Measurements from ENCODE around the gene FAM47E.

FAM47E gene, protein sequence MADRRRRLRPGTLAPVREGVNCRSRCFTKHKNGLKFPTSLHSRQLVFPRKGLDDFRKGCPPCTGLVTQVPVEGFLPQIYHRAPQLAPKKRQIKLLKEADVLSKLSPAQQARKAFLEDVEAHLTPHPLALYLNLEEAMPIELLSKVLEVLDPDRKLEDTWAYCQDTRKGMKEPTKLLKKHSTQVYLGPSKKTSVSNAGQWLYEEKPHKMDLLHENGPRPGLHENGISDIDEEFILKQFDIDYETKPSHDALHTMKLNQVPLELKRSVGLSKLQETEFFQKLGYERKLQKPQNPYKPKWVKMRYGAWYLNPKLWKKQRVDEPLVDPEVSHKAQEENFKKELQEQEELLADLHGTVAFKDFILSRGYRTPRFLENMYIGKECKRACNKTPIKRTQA
- total RNA-seq: 0 to 0.24 (median 0.18) reads per million in 4 experiments

DNA sequence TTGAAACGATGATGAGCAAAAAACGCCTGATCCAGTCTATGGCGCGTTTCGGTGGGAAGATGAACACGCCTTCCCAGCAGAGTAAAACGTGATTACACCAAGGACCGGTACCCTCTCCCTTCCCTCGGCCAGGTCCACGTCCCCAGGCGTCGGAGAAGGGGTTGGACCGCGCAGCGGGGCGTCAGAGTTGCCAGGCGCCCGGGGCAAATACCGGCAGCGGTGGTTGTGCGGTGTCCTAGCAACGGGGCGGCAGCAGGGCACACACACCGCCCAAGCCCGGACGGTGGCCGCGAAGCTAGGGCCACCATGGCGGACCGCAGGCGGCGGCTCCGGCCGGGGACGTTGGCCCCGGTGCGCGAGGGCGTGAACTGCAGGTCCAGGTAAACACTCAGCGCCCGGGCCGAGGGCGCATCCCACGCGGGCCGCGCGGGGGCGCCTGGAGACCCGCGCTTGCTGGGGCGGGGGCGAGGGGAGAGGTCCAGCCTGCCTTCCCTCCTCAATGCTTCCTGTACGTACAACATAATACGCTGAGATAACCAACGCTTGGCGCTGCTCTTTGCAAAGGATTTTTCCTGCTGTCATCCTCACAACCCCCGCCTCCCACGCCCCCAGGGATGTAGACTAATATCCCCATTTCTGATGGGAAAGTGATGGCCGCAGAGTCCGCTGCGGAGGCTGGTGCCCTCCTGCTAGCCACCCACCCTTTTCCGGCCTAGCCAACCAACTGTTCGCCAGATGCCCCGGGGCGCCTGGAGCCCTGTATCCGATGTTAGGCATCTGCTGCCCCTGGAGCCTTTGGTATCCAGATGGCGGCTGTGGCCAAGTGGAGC lies at the start of gene FAM47E:
FAM47E (plus strand) TSS at position 281 of the 830 bp plus-strand sequence; CDS start at position 307, 26 bp downstream.
- DNase-seq: no peak

DNA sequence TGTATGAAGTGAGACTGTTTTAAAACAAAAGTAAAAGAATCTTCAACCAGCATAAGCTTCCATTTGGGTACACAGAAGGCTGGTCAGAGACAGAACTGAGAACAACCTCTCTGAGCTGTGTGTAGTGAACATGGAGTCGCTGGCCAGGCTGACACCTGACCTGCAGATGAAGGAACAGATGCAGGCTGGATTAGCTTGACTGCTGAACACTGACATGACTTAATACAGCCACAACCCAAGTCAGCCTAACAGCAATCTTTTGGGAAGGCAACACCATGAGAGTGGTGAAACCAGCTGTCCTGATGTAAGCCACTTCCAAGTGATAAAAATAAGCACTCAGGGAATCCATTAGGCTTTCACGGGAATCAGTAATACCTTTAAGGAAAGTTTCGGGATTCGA lies 48.0 kb upstream of the FAM47E start:
- no peak for DNase-seq

DNA sequence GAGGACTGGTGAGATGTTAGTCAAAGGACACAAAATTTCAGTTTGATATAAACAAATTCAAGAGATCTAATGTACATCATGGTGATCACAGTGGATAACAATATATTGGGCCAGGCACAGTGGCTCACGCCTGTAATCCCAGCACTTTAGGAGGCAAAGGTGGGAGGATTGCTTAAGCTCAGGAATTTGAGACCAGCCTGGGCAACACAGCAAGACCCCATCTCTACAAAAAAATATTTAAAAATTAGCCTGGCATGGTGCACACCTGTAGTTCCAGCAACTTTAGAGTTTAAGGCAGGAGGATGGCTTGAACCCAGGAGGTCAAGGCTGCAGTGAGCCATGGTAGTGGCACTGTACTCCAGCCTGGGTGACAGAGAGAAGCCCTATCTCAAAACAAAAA lies 46.6 kb upstream of the FAM47E start:
- DNase-seq: no peak

DNA sequence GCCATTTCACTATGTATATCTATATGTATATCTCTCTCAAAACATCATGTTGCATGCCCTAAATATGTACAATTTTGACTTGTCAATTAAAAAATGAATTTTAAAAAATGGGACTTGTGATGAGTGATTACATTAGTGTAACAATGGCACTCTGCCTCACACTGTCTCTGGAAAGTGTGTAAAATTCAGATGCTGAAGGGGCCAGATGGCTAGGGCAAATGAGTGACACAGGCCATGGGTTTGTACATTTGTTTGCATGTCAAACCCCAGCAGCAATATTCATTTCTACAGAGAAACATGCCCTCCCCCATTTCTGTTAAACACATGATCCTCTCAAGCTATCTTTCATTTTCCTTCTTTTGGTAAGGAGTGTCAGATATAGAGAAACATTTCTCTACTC lies 46.0 kb upstream of the FAM47E start:
- no peak for DNase-seq

DNA sequence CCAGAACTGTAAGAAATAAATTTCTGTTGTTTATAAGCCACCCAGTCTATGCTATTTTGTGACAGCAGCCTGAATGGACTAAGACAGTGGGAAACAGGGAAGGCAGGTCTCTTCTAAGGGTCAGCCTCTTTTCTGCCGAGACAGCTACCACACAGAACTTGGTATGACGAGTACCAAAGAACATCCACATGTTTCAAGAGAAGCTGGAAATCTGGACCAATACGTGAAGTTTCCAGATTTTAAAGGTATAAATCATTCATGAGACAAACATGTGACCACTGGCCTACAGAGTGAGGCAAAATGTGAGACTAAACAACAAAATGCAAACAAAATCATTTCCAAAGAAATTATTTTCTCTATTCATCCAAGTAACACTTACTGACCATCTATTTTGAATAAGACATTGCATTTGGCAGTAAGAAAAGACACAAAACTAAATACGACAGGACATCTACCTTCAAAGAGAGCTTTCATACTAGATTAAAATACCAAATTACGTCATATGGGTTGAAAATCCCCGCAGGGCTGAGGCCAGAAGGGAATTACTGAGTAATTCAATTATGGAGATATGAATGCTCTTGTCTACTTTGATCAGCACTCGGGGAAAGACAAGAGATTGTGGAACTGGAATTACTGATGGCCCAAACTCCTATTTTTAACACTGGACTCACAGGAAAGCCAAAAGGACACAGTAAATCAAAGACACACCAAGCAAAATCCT lies 45.1 kb upstream of the FAM47E start:
- no peak for DNase-seq

DNA sequence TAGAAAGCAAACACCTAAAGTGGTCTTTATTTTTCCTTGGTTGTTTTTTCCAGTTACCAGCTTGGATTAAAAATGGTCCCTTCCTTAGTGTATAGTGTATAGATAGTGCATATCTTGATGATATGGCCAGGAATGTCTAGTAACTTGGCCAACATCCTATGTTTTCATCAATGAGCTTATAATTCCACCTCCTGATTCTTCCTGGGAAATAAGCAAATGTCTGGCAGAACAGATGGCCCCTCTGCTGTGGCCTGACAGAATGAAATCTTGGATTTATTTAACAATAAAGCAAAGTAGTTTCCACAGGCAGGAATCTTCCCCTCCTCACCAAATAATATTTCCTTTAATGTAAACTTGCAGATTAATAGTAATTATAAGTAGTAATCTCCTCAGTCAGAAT lies 44.0 kb upstream of the FAM47E start:
- DNase-seq: no peak

DNA sequence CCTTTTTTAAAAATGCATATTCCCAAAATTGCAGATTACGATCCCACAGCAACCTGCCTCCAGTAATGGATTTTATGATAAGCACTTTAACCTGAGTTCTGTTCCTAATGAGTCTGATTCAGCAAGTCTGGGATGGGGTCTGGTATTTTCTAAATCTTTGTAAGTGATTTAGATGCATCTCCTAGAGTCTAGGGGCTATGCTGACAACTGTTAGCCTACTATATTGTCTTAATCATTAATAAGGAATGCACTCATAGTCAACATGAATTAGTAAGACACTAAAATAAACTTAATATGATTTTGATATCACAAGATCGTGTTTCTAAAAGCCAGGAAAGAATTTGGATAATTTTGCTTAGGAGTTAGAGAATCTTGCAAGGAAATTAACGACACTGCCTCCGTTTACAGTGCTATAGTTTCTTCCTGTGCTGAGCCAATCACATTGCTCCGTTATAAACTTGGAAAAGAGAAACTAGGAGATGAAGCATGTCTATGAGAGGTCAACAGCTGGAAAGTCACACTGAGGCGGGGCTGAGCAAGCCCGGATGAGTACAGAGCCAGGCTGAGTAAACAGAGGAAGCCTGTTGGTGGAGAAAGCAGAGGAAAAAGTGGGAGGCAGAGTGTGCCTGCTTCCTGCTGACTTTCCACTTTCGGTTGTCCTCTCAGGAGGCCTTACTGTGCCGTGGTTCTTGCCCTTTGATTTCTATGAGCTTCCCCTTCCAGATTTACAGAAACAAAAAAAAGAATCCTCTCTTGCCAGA lies 43.3 kb upstream of the FAM47E start:
- DNase-seq: no peak

DNA sequence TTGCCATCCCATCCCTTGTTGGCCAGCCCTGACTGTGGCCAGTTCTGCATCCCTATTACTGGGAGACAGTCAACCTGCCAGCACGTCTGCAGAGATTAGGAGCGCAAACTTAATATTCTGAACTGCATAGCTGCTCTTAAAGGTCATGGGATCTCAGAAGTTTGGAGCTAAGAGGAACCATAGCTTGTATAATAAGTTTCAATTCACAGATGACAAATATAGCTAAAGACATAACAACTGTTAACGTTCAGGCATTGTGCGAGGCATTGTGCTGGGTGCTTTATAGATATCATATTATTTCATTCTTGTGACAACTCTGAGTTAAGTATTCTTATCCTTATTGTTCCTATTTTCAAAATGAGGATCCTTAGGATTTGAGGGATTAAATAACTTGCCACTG lies 41.6 kb upstream of the FAM47E start:
- DNase-seq: no peak

DNA sequence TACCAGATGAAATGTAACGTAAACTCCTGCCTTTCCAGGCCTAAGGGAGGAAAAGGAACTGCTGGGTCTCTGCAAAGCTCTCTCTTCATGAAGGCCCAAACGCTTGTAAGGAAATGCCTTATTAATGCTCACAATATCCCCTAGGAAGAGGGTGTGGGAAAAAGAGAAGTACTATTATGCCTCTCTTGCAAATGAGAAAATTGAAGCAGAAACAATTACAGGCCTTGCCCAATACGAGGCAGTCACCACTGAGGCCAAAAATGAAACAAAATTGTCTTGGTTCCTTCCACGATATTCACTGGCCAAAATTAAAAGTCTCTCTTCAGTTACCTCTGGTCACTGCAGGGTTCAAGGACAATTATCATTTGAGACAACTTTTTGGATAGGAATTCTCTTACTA lies 41.1 kb upstream of the FAM47E start:
- DNase-seq: no peak

DNA sequence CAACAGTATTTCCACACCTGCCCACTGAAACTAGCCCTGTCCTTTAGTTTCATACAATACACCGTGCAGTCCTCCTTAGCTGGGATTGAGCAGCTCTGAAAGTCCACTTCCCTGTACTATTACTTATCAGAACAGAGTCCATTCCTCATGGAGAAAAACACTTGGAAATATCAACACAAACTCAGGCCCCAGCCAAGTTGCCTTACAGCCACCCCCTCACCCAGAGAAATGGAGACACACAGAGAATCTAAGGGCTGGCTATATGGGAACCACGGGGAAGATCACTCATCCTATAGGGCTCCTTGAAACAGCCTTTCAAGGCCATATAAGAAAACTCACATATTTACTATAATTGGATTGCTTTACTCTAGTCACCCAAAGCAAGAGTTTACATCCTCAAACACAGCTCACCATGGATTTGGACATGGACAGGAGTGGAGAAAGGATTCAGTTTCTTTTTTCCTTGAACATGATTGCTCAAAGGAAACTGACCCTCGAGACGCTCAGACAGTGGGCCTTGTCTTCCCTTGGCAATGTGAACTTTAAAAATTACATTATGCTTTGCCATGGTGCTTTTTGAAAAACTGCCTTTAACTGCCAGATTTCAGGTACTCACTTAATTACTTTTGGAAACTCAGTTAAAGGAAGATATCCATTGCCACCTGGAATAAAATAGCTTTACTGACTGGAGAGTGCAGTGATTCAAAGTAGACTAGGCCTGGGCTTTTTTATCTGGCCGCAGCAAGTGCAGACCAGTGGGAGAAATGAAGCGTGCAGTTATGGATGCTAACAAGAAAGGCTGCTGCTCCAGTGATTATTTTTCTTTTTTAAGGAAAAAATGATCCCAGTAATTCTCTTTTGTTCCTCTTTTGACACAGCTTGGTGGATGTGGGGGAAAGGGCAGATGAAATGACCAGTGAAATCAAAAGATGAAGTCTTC lies 39.5 kb upstream of the FAM47E start:
- no peak for DNase-seq

DNA sequence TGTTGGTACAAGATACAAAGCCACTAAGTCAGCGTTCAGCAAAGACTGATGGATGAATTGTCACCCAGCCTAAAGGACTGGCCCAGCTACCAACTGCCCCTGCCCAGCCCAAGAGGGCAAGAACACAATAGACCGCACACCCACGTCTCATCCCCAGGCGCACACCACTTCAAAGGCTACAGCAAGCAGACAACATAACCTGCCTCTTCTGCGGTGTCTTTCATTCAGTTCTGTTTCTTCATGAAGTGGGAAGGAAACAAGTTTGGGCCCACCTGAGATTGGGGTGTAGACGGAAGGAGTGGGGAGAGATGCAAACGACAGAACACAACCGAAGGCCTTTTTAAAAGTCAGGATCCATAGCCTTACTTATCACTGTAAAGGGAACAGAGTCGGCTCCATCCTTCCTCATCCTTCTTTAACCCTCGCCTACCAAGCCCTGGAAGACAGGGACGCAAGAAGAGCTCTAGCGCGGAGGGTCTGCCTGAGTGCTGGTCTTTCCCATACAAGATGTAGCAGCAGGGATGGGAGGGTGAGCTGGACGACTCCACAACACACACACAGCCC lies 38.6 kb upstream of the FAM47E start:
- DNase-seq: peak; percentile 41

DNA sequence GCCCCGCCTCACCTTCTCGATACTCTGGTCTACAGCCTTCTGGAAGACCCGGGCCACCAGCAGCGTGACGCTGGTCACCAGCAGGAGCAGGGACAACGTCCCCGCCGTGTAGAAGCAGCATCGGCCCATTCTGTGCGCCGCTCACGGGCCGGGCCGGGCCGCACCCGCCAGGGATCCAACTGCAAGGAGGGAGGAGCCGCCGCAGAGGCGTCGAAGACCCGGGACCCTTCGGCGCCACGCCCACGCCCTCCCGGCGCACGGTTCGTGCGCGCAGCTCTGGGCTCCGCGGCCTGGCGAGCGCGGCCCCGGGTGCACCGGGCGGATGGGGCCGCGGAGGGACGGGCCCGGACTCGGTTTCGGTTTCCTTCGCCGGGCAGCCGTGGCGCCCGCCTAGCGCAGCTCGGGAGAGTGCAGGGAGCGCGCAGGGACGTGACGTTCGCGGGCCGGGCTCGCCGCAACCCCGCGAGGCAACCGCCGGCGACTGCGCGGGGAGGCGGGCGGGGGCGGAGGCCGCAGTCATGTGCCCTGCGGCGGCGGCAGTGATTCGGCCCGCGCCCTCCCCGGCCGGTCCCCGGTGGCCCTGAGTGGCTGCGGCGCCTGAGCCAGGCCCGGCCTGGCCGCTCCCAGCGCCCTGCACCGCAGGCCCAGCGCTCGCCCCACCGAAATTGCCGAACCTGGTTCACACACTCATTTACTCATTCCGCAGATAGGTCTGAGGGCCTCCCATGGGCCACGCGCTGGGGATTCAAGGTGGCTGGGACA lies 37.9 kb upstream of the FAM47E start, which contains the start of gene SCARB2:
SCARB2 (minus strand) TSS at position 410 of the 762 bp plus-strand sequence; CDS start at position 129, 281 bp downstream.
- DNase-seq: peak; percentile 64

DNA sequence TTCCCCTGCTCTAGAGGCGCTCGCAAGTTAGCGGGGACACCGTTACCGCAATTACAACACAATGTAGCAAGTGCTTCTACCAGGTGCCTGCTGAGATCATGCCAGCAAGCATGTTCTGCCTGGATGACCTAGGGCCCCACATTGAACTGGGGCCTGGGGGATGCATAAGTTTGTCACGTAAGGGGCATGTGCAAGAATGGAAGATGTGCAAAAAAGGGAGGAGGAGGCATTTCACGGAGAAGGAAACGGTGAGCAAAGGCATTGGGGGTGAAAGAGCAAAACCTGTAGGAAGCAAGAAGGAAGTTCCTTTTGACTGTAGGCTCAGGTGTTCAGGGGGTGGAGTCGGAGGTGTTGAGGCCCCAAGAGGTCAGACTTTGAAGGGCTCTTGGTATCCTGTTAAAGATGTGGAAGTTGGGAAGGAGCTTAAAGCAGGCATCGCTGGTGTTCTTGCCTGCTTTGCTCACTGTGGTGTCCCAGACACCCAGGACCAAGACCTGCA lies 37.3 kb upstream of the FAM47E start:
- no peak for DNase-seq

DNA sequence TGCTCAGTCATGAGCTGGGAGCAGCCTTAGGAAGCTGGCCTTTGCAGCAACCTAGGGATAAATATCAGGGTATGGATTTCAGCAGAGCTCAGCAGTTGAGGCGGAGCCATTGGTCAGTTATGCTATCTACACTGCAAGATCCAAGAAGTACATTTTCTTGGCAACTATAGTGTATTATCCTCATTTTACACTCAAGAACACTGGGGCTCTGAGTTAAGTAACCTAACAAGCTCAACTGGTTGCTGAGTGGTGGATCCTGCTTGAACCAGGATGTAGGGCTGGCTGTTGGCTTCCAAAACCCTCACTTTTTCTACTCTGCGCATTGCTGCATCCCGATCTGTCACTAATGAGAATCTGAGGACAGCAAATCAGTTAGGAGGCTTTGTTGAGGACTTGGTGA lies 36.4 kb upstream of the FAM47E start:
- DNase-seq: no peak

DNA sequence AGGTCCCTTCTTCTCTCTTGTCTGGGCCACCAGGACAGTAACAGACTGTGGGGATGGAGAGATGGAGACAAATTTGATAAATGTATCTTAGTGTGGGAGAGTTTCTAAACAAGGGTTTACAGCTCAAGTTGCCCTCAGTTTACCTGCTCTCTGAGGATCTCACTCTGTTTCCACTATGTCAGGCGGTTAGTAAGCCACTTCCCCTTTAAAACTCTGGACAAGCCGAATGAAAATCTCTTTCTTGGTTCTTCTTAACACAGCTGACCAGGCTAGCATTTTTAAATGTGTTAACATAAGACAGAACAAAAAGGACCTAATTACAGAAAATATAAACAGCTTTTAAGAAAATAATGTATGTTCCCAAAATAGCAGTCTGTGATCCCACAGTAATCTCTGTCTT lies 35.0 kb upstream of the FAM47E start:
- DNase-seq: no peak

DNA sequence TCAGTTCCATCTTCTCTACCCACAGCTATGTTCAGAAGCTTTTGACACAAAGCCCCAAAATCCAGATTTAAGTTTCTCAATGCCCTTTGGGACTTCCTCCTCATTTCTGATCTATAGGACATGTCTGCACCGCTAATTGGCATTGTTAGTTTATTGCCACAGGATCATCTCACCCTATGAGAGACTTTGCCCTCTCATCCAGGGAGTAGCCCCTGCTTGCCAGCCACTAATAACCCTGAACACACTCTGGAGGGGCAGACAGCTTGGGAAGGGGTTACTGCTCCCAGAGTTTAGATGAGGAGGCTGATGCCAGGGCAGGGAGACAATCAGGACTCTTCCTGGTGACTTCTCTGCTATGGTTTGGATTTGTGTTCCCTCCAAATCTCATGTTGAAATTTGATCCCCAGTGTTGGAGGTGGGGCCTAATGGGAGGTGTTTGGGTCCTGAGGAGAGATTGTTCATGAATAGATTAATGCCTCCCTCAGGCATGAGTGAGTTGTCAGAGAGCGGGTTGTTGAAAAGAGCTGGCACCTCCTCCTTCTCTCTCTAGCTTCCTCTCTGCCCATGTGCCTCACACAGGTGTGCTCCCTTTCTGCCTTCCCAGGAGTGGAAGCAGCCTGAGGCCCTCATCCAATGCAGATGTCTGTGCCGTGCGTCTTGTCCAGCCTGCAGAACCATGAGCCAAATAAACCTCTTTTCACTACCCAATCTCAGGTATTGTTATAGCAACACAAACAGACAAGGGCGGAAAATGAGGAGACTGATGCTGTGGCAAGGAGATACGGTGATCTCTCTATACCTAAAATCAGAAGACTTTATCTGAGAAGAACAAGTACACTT lies 34.3 kb upstream of the FAM47E start:
- no peak for DNase-seq

DNA sequence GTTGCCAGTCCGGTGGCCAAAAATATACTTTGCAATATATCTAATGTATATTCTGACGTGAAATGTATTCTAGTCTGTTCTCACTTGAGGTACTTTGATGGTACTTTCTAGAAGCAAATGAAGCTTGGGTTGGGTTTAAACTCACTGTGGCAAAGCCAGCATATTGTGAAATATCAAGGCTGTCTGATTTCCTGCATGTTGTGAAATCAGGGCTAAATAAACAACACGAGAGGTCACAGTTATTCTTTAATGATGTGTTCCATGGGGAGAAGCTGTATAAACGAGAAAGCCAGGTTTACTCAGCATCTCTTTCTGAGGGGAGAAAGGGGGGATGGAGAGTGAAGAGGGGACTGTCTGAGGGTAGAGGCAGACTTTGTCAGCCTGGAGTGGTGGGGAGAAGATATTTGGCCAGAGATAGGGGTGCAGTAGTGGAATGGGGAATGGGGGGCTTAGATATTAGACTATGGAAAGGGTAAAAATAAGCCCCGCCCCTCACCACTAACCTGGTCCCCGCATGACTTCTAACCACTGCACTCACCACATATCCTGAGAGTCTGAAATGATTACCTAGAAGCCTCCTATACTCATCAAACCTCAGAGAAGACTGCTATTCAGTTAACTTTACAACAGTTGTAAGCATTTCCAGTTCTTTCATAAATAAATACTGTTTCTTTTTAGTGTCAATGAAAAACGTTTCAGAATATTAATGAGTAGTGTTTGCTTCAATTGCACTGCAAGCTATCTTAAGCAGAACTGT lies 32.0 kb upstream of the FAM47E start:
- DNase-seq: no peak

DNA sequence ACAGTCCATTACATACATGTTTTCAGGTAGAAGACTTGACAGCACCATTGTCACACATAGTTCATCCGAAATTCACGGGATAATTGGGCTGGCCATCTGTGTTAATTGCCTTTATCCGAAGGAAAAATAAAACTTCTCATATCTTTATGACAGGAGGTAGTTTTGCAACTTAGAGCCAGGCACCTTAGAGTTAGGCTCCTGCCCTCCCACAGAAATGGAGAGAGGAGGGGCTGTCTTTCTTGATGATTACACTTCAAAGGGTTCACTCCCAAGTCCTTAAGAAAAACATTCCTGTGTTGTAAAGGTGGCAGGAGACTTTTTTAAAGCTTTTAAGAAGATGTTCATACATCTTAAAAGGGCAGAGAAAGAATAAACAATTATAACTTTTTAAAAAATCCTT lies 27.4 kb upstream of the FAM47E start:
- no peak for DNase-seq

All from effector CD8-positive, alpha-beta T cell (primary cell).